Panc1 (cell line): Measurements from ENCODE around the gene ALG6. TPM values are rescaled to one million over a fixed set of nuclear protein-coding genes. Genes with fewer than 3 reads are reported as not detected.

Experiments used
- ATAC-seq: fragments of 200-7000 bp; cut with Tn5 transposase; 2 replicates; pipeline ENCODE4 v1.9.1; 2020; ENCODE audit warnings: mild to moderate bottlenecking, moderate library complexity
- BruUV-seq: library from RNA; stranded (reverse); fragments of 400-500 nt; replicated peaks from 2 replicates; lab custom pipeline; 2021; lab: Mats Ljungman, UMichigan
- CTCF ChIA-PET: fragments of 300-600 bp; sonication (Branson Sonifier 250); formaldehyde crosslinking; loops from one replicate; lab custom pipeline; 2022; ENCODE audit warnings: antibody characterized with exemption; lab: Charles Lee
- POLR2A ChIA-PET: fragments of 300-600 bp; sonication (Branson Sonifier 250); formaldehyde crosslinking; loops from one replicate; lab custom pipeline; 2022; ENCODE audit warnings: antibody characterized with exemption; lab: Charles Lee
- DNase-seq: peaks from one replicate; pipeline ENCODE4 v3.0.0-alpha.2; 2010; ENCODE audit warnings: low read depth, low spot score
- H3K27ac ChIP-seq: 2 replicates; pipeline ENCODE4 v1.5.1; 2011; ENCODE audit warnings: mild to moderate bottlenecking, low read length, inconsistent platforms
- H3K27me3 ChIP-seq: fragments of 200-500 bp; sonication (Bioruptor generic); 2 replicates; pipeline ENCODE4 v1.6.0; 2014; ENCODE audit warnings: low read length, inconsistent platforms; ENCODE audit not compliant: control insufficient read depth, insufficient read depth
- H3K36me3 ChIP-seq: fragments of 200-500 bp; sonication (Bioruptor generic); 2 replicates; pipeline ENCODE4 v1.5.1; 2014; ENCODE audit warnings: inconsistent platforms, mild to moderate bottlenecking, low read length, moderate library complexity; ENCODE audit not compliant: control insufficient read depth, insufficient read depth
- H3K4me1 ChIP-seq: 2 replicates; pipeline ENCODE4 v1.5.1; 2011; ENCODE audit warnings: inconsistent platforms, mild to moderate bottlenecking, low read length, moderate library complexity; ENCODE audit not compliant: control insufficient read depth, insufficient read depth
- H3K4me3 ChIP-seq, 2 experiments: 2 replicates each; pipeline ENCODE4 v1.5.1; 2011 to 2012; ENCODE audit warnings: low read depth in 2 of 2, low read length in 2 of 2, mild to moderate bottlenecking in 2 of 2, inconsistent platforms in 1 of 2, moderate library complexity in 1 of 2
- H3K9me3 ChIP-seq: fragments of 200-500 bp; sonication (Bioruptor generic); 2 replicates; pipeline ENCODE4 v1.5.1; 2014; ENCODE audit warnings: low read depth, mild to moderate bottlenecking, inconsistent platforms, low read length, moderate library complexity; ENCODE audit not compliant: control insufficient read depth, insufficient read depth
- POLR2AphosphoS5 ChIP-seq: IDR thresholded peaks from 2 replicates; pipeline ENCODE4 v1.6.1; 2012; ENCODE audit warnings: mild to moderate bottlenecking, low read depth, low read length, moderate library complexity
- SIN3A ChIP-seq: IDR thresholded peaks from 2 replicates; pipeline ENCODE4 v1.6.1; 2012; ENCODE audit warnings: low read depth, mild to moderate bottlenecking, low read length, moderate library complexity, borderline replicate concordance; ENCODE audit not compliant: insufficient read depth
- TCF7L2 ChIP-seq: IDR thresholded peaks from 2 replicates; pipeline ENCODE4 v1.6.1; 2011; ENCODE audit warnings: mild to moderate bottlenecking, low read depth, low read length, inconsistent platforms
- in situ Hi-C: cut with HindIII; loops from 2 replicates; pipeline ENCODE4 v1.10.0; 2016; ENCODE audit warnings: low sequenced_read_pairs, low pct_unique_long_range_greater_than_20kb
- intact Hi-C: fragments of 100-400 bp; cut with micrococcal nuclease; formaldehyde crosslinking; loops from one replicate; pipeline ENCODE4 v1.10.0; 2022; ENCODE audit not compliant: unreplicated experiment
- total RNA-seq: library from RNA; stranded (reverse); gene quantifications from one replicate; pipeline ENCODE4 v1.2.1, GENCODE V29; 2021; ENCODE audit not compliant: unreplicated experiment
- TF ChIP-seq, protein P1 (sequence below), 2 experiments: IDR thresholded peaks; 2 replicates each; pipeline ENCODE4 v1.6.1; 2011 to 2012; ENCODE audit warnings: low read depth in 2 of 2, control low read depth in 1 of 2, low read length in 1 of 2, mild to moderate bottlenecking in 1 of 2, moderate library complexity in 1 of 2; ENCODE audit not compliant: insufficient read depth in 1 of 2
- TF ChIP-seq, protein P2 (sequence below): fragments of 450-650 bp; IDR thresholded peaks from 2 replicates; pipeline ENCODE4 v1.5.1; 2017; ENCODE audit warnings: mild to moderate bottlenecking

The ALG6 gene
- total RNA-seq, 1 experiment from 2014 or later = 22.6 TPM

DNA sequence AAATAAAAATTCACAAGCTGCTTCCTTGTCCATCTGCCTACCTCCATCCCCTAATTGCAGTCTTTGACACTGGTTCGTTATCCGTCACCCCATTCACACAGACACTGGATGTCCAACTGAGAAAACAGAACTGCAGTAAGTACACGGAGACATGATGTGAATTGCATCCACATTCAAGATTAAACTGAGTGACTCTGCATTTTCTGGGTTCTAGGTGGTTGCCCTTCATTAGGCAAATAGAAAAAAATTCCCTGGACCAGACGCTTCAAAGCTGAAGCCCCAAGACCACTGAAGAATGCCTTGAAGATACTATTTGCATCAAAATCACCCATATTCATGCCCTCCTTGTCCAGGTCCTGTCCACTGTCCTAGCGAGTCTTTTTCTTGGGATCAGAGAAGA is 7.9 kb upstream of the ALG6 start:
- Histone ChIP-seq H3K4me3 (no peak overlapping the region), H3K27me3 (0 out of 2 replicates have a peak, but pooled peaks cover 2% of the 10 kb centered on the region), H3K4me1 (no peaks in the 10 kb centered on the region), H3K36me3 (no peaks in the 10 kb centered on the region), H3K9me3 (no peaks in the 10 kb centered on the region), H3K27ac (no peak overlapping the region)
- ChIA-PET POLR2A (no interaction called here), CTCF (no interaction called here)
- intact Hi-C loops (no loop called here), in situ Hi-C loops (no loop called here)
- no peak for DNase-seq
- ATAC-seq = no peak
- no peak for TF ChIP-seq TCF7L2
- BruUV-seq = no TSS peak

DNA sequence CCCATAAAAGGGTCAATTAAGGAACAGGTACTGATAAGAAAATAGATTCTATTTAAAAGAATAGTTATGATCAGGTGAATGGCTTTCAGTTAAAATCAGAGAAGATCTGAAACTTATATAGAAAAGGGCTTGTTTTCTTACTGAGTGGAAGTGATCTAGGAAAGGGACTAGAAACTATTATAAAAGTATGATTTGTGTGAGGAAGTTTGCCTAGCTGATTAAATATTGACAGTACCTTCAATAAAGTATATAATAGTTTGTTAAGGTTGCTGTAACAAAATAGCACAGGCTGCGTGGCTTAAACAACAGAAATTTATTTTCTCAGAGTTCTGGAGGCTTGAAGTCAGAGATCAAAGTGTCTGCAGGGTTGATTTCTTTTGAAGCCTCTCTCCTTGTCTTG is 5.4 kb upstream of the ALG6 start:
- no peak for ATAC-seq
- intact Hi-C loops = no loop called here
- in situ Hi-C loops = no loop called here

DNA sequence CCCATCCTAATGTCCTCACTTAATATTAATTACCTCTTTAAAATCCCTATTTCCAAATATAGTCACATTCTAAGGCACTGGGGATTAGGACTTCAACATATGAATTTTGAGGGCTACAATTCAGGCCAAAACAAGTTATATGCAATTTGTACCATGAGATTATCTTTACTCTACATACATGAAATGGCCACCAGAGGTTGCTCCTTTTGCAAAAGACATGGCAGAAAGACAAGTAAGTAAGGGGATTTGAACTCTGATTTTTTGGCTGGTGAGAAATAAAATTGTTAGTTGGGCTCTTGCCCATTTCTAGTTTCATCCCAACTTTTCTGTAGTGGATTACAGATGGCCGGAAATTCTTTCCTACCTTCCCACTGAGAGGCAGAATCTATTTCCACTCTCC is 4.8 kb upstream of the ALG6 start:
- no peak for ATAC-seq
- Histone ChIP-seq H3K9me3 (no peaks in the 10 kb centered on the region), H3K27ac (no peak overlapping the region), H3K4me3 (no peak overlapping the region), H3K36me3 (peaks cover under 1% of the 10 kb centered on the region; the same call in 1 of the 2 replicates), H3K27me3 (no peaks in the 10 kb centered on the region), H3K4me1 (peaks cover 3% of the 10 kb centered on the region; the same call in 1 of the 2 replicates)
- in situ Hi-C loops (no loop called here), intact Hi-C loops (no loop called here)
- no TSS peak for BruUV-seq
- ChIA-PET POLR2A (no interaction called here), CTCF (no interaction called here)
- TF ChIP-seq, protein P1, sequence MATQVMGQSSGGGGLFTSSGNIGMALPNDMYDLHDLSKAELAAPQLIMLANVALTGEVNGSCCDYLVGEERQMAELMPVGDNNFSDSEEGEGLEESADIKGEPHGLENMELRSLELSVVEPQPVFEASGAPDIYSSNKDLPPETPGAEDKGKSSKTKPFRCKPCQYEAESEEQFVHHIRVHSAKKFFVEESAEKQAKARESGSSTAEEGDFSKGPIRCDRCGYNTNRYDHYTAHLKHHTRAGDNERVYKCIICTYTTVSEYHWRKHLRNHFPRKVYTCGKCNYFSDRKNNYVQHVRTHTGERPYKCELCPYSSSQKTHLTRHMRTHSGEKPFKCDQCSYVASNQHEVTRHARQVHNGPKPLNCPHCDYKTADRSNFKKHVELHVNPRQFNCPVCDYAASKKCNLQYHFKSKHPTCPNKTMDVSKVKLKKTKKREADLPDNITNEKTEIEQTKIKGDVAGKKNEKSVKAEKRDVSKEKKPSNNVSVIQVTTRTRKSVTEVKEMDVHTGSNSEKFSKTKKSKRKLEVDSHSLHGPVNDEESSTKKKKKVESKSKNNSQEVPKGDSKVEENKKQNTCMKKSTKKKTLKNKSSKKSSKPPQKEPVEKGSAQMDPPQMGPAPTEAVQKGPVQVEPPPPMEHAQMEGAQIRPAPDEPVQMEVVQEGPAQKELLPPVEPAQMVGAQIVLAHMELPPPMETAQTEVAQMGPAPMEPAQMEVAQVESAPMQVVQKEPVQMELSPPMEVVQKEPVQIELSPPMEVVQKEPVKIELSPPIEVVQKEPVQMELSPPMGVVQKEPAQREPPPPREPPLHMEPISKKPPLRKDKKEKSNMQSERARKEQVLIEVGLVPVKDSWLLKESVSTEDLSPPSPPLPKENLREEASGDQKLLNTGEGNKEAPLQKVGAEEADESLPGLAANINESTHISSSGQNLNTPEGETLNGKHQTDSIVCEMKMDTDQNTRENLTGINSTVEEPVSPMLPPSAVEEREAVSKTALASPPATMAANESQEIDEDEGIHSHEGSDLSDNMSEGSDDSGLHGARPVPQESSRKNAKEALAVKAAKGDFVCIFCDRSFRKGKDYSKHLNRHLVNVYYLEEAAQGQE (IDR thresholded peaks at IDR 0.05; ENCODE audit: insufficient read depth in 1 of 2, low read depth in 2 of 2, low read length in 1 of 2) = no peak
- TF ChIP-seq POLR2AphosphoS5 = no peak
- TF ChIP-seq TCF7L2 = no peak
- no peak for TF ChIP-seq SIN3A
- TF ChIP-seq, protein P2, sequence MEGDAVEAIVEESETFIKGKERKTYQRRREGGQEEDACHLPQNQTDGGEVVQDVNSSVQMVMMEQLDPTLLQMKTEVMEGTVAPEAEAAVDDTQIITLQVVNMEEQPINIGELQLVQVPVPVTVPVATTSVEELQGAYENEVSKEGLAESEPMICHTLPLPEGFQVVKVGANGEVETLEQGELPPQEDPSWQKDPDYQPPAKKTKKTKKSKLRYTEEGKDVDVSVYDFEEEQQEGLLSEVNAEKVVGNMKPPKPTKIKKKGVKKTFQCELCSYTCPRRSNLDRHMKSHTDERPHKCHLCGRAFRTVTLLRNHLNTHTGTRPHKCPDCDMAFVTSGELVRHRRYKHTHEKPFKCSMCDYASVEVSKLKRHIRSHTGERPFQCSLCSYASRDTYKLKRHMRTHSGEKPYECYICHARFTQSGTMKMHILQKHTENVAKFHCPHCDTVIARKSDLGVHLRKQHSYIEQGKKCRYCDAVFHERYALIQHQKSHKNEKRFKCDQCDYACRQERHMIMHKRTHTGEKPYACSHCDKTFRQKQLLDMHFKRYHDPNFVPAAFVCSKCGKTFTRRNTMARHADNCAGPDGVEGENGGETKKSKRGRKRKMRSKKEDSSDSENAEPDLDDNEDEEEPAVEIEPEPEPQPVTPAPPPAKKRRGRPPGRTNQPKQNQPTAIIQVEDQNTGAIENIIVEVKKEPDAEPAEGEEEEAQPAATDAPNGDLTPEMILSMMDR = no peak
- no peak for DNase-seq

More for the DNA sequence above, 5.4 kb upstream of the ALG6 start:
- TF ChIP-seq SIN3A (no peak), TCF7L2 (no peak), POLR2AphosphoS5 (no peak)
- TF ChIP-seq, protein P2 = no peak
- TF ChIP-seq, protein P1 (IDR thresholded peaks at IDR 0.05; ENCODE audit: insufficient read depth in 1 of 2, low read depth in 2 of 2, low read length in 1 of 2) = no peak
- no TSS peak for BruUV-seq
- no peak overlapping the region for H3K4me3 ChIP-seq
- no peaks in the 10 kb centered on the region for H3K27me3 ChIP-seq
- no peaks in the 10 kb centered on the region for H3K36me3 ChIP-seq
- peaks cover 3% of the 10 kb centered on the region; the same call in 1 of the 2 replicates for H3K4me1 ChIP-seq
- CTCF ChIA-PET = no interaction called here
- no peak for DNase-seq
- H3K9me3 ChIP-seq = no peaks in the 10 kb centered on the region
- H3K27ac ChIP-seq = no peak overlapping the region
- POLR2A ChIA-PET = no interaction called here
